ENCODE measurements around the gene IMP4.

The IMP4 gene

GRCh38 chr2:130376433-130377293 lies 34.0 kb downstream of the IMP4 start:
- no peak for DNase-seq (ENCODE audit: low read depth in 2 of 3, low spot score in 2 of 3)

GRCh38 chr2:130377491-130377890 lies 34.8 kb downstream of the IMP4 start:
- DNase-seq (ENCODE audit: low read depth in 2 of 3, low spot score in 2 of 3), result no peak

- DNase-seq (ENCODE audit: low read depth in 2 of 3, low spot score in 2 of 3), result no peak
Measured at GRCh38 chr2:130378206-130378897, 35.7 kb downstream of the IMP4 start.

- DNase-seq (ENCODE audit: low read depth in 2 of 3, low spot score in 2 of 3), result no peak
Measured at GRCh38 chr2:130378898-130379214, 36.2 kb downstream of the IMP4 start.

GRCh38 chr2:130380096-130380934 lies 37.6 kb downstream of the IMP4 start:
- no peak for DNase-seq (ENCODE audit: low read depth in 2 of 3, low spot score in 2 of 3)

GRCh38 chr2:130381145-130381544 lies 38.4 kb downstream of the IMP4 start:
- no peak for DNase-seq (ENCODE audit: low read depth in 2 of 3, low spot score in 2 of 3)

- DNase-seq (ENCODE audit: low read depth in 2 of 3, low spot score in 2 of 3), result no peak
Measured at GRCh38 chr2:130381619-130382018, 38.9 kb downstream of the IMP4 start.

GRCh38 chr2:130382313-130382917 lies 39.7 kb downstream of the IMP4 start:
- no peak for DNase-seq (ENCODE audit: low read depth in 2 of 3, low spot score in 2 of 3)

- DNase-seq (ENCODE audit: low read depth in 2 of 3, low spot score in 2 of 3), result no peak
Measured at GRCh38 chr2:130385709-130386108, 43.0 kb downstream of the IMP4 start.

GRCh38 chr2:130387071-130387400 lies 44.3 kb downstream of the IMP4 start:
- no peak for DNase-seq (ENCODE audit: low read depth in 2 of 3, low spot score in 2 of 3)

- DNase-seq (ENCODE audit: low read depth in 2 of 3, low spot score in 2 of 3), result no peak
Measured at GRCh38 chr2:130387804-130388203, 45.1 kb downstream of the IMP4 start.

- no peak for DNase-seq (ENCODE audit: low read depth in 2 of 3, low spot score in 2 of 3)
Measured at GRCh38 chr2:130388221-130388907, 45.7 kb downstream of the IMP4 start.

GRCh38 chr2:130389358-130389757 lies 46.7 kb downstream of the IMP4 start:
- DNase-seq (ENCODE audit: low read depth in 2 of 3, low spot score in 2 of 3), result no peak

GRCh38 chr2:130389783-130390182 lies 47.1 kb downstream of the IMP4 start:
- DNase-seq (ENCODE audit: low read depth in 2 of 3, low spot score in 2 of 3), result no peak

- no peak for DNase-seq (ENCODE audit: low read depth in 2 of 3, low spot score in 2 of 3)
Measured at GRCh38 chr2:130390460-130391057, 47.9 kb downstream of the IMP4 start.

GRCh38 chr2:130391058-130391871 lies 48.6 kb downstream of the IMP4 start:
- peak in 1 of 3 experiments; percentile 47 for DNase-seq (ENCODE audit: low read depth in 2 of 3, low spot score in 2 of 3)

- DNase-seq (ENCODE audit: low read depth in 2 of 3, low spot score in 2 of 3), result no peak
Measured at GRCh38 chr2:130391872-130392670, 49.4 kb downstream of the IMP4 start.

- DNase-seq (ENCODE audit: low read depth in 2 of 3, low spot score in 2 of 3), result no peak
Measured at GRCh38 chr2:130393318-130393910, 50.7 kb downstream of the IMP4 start.

Data from activated CD8-positive, alpha-beta memory T cell treated with anti-CD3 and anti-CD28 coated beads for 48 hours (primary cell).